ENCODE measurements around the gene FYCO1.
A peak's percentile ranks its signal among the peaks of the same experiment; 100 is the strongest.

The FYCO1 gene

GRCh38 chr3:45890405-45890804, 105.2 kb downstream of the FYCO1 start:
- Histone ChIP-seq H3K36me3 (replicated peaks; ENCODE audit: low read depth, low read length) (no peaks in the 10 kb centered on the region), H3K9ac (ENCODE audit: low read length) (no peak overlapping the region), H3K27me3 (ENCODE audit: low read depth, low read length) (peaks cover 76% of the 10 kb centered on the region), H4K20me1 (ENCODE audit: insufficient read depth, low read length) (no peaks in the 10 kb centered on the region), H3K4me3 (ENCODE audit: low read length) (no peak overlapping the region), H3K79me2 (ENCODE audit: low read length) (no peaks in the 10 kb centered on the region), H3K4me2 (ENCODE audit: low read length) (peak overlapping the region; percentile 25; the same call in 1 of the 2 replicates), H3K4me1 (ENCODE audit: low read length) (no peaks in the 10 kb centered on the region), H3K9me3 (ENCODE audit: insufficient read depth, low read length) (no peaks in the 10 kb centered on the region), H3K27ac (ENCODE audit: low read length) (no peak overlapping the region), H2AFZ (ENCODE audit: low read depth, low read length) (no peak overlapping the region)
- TF ChIP-seq EZH2phosphoT487 (IDR thresholded peaks at IDR 0.05; ENCODE audit: low read depth) = no peak
- no peak for TF ChIP-seq CTCF (IDR thresholded peaks at IDR 0.05; ENCODE audit: low read depth, low read length)

GRCh38 chr3:45889337-45889736, 106.3 kb downstream of the FYCO1 start:
- Histone ChIP-seq H3K36me3 (replicated peaks; ENCODE audit: low read depth, low read length) (no peaks in the 10 kb centered on the region), H3K4me1 (ENCODE audit: low read length) (peaks cover 8% of the 10 kb centered on the region), H3K79me2 (ENCODE audit: low read length) (no peaks in the 10 kb centered on the region), H4K20me1 (ENCODE audit: insufficient read depth, low read length) (0 out of 2 replicates have a peak, but pooled peaks cover 4% of the 10 kb centered on the region), H3K27ac (ENCODE audit: low read length) (no peak overlapping the region), H3K9ac (ENCODE audit: low read length) (no peak overlapping the region), H3K27me3 (ENCODE audit: low read depth, low read length) (peaks cover 78% of the 10 kb centered on the region), H2AFZ (ENCODE audit: low read depth, low read length) (no peak overlapping the region), H3K9me3 (ENCODE audit: insufficient read depth, low read length) (no peaks in the 10 kb centered on the region), H3K4me2 (ENCODE audit: low read length) (no peak overlapping the region), H3K4me3 (ENCODE audit: low read length) (no peak overlapping the region)
- no peak for TF ChIP-seq CTCF (IDR thresholded peaks at IDR 0.05; ENCODE audit: low read depth, low read length)

GRCh38 chr3:45887759-45888511, 107.7 kb downstream of the FYCO1 start:
- peaks cover 82% of the 10 kb centered on the region for H3K27me3 ChIP-seq (ENCODE audit: low read depth, low read length)
- 0 out of 2 replicates have a peak, but pooled peaks cover 10% of the 10 kb centered on the region for H4K20me1 ChIP-seq (ENCODE audit: insufficient read depth, low read length)
- no peaks in the 10 kb centered on the region for H3K9me3 ChIP-seq (ENCODE audit: insufficient read depth, low read length)
- peaks cover 8% of the 10 kb centered on the region for H3K4me1 ChIP-seq (ENCODE audit: low read length)
- H2AFZ ChIP-seq (ENCODE audit: low read depth, low read length) = no peak overlapping the region
- H3K4me3 ChIP-seq (ENCODE audit: low read length) = no peak overlapping the region
- TF ChIP-seq CTCF (IDR thresholded peaks at IDR 0.05; ENCODE audit: low read depth, low read length) (no peak), EZH2phosphoT487 (IDR thresholded peaks at IDR 0.05; ENCODE audit: low read depth) (no peak)
- H3K4me2 ChIP-seq (ENCODE audit: low read length) = no peak overlapping the region
- H3K9ac ChIP-seq (ENCODE audit: low read length) = no peak overlapping the region
- H3K27ac ChIP-seq (ENCODE audit: low read length) = no peak overlapping the region
- H3K79me2 ChIP-seq (ENCODE audit: low read length) = no peaks in the 10 kb centered on the region
- no peaks in the 10 kb centered on the region for H3K36me3 ChIP-seq (replicated peaks; ENCODE audit: low read depth, low read length)

GRCh38 chr3:45887285-45887684, 108.3 kb downstream of the FYCO1 start:
- Histone ChIP-seq H3K36me3 (replicated peaks; ENCODE audit: low read depth, low read length) (no peaks in the 10 kb centered on the region), H3K4me2 (ENCODE audit: low read length) (no peak overlapping the region), H3K9ac (ENCODE audit: low read length) (no peak overlapping the region), H2AFZ (ENCODE audit: low read depth, low read length) (no peak overlapping the region), H3K4me1 (ENCODE audit: low read length) (peaks cover 8% of the 10 kb centered on the region), H3K79me2 (ENCODE audit: low read length) (no peaks in the 10 kb centered on the region), H3K27ac (ENCODE audit: low read length) (no peak overlapping the region), H3K9me3 (ENCODE audit: insufficient read depth, low read length) (no peaks in the 10 kb centered on the region), H3K4me3 (ENCODE audit: low read length) (no peak overlapping the region), H4K20me1 (ENCODE audit: insufficient read depth, low read length) (0 out of 2 replicates have a peak, but pooled peaks cover 10% of the 10 kb centered on the region), H3K27me3 (ENCODE audit: low read depth, low read length) (peaks cover 80% of the 10 kb centered on the region)
- TF ChIP-seq CTCF (IDR thresholded peaks at IDR 0.05; ENCODE audit: low read depth, low read length) = no peak
- TF ChIP-seq EZH2phosphoT487 (IDR thresholded peaks at IDR 0.05; ENCODE audit: low read depth) = no peak
